ENCODE results near the gene CTDP1. TPM values are rescaled to one million over a fixed set of nuclear protein-coding genes. Genes with fewer than 3 reads are reported as not detected.

CTDP1 gene
- total RNA-seq, 1 donor from 2014 or later: 7.5 TPM

GRCh38 chr18:79785831-79786230, 106.2 kb downstream of the CTDP1 start:
- Histone ChIP-seq H3K4me3 (no peak overlapping the region), H3K27ac (replicated peaks) (no peak overlapping the region), H3K27me3 (ENCODE audit: low read depth) (peaks cover 85% of the 10 kb centered on the region), H3K4me1 (peaks cover 10% of the 10 kb centered on the region), H3K36me3 (no peaks in the 10 kb centered on the region), H3K9me3 (replicated peaks) (no peaks in the 10 kb centered on the region)
- intact Hi-C loops (cut with micrococcal nuclease): no loop called here
- TF ChIP-seq, protein P1, sequence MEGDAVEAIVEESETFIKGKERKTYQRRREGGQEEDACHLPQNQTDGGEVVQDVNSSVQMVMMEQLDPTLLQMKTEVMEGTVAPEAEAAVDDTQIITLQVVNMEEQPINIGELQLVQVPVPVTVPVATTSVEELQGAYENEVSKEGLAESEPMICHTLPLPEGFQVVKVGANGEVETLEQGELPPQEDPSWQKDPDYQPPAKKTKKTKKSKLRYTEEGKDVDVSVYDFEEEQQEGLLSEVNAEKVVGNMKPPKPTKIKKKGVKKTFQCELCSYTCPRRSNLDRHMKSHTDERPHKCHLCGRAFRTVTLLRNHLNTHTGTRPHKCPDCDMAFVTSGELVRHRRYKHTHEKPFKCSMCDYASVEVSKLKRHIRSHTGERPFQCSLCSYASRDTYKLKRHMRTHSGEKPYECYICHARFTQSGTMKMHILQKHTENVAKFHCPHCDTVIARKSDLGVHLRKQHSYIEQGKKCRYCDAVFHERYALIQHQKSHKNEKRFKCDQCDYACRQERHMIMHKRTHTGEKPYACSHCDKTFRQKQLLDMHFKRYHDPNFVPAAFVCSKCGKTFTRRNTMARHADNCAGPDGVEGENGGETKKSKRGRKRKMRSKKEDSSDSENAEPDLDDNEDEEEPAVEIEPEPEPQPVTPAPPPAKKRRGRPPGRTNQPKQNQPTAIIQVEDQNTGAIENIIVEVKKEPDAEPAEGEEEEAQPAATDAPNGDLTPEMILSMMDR (IDR thresholded peaks at IDR 0.05; ENCODE audit: borderline replicate concordance): no peak
- no peak for DNase-seq

GRCh38 chr18:79786304-79786703, 106.7 kb downstream of the CTDP1 start:
- Histone ChIP-seq H3K9me3 (replicated peaks) (no peaks in the 10 kb centered on the region), H3K27ac (replicated peaks) (no peak overlapping the region), H3K27me3 (ENCODE audit: low read depth) (peaks cover 90% of the 10 kb centered on the region), H3K4me3 (no peak overlapping the region), H3K4me1 (peaks cover 10% of the 10 kb centered on the region), H3K36me3 (no peaks in the 10 kb centered on the region)
- TF ChIP-seq, protein P1 (IDR thresholded peaks at IDR 0.05; ENCODE audit: borderline replicate concordance): no peak
- intact Hi-C loops (cut with micrococcal nuclease): no loop called here
- DNase-seq: no peak

GRCh38 chr18:79786786-79787526, 107.4 kb downstream of the CTDP1 start:
- Histone ChIP-seq H3K4me1 (peaks cover 11% of the 10 kb centered on the region), H3K27ac (replicated peaks) (no peak overlapping the region), H3K9me3 (replicated peaks) (no peaks in the 10 kb centered on the region), H3K27me3 (ENCODE audit: low read depth) (peaks cover 96% of the 10 kb centered on the region), H3K36me3 (no peaks in the 10 kb centered on the region), H3K4me3 (no peak overlapping the region)
- intact Hi-C loops (cut with micrococcal nuclease): no loop called here
- no peak for DNase-seq
- TF ChIP-seq, protein P1 (IDR thresholded peaks at IDR 0.05; ENCODE audit: borderline replicate concordance): no peak

DNA sequence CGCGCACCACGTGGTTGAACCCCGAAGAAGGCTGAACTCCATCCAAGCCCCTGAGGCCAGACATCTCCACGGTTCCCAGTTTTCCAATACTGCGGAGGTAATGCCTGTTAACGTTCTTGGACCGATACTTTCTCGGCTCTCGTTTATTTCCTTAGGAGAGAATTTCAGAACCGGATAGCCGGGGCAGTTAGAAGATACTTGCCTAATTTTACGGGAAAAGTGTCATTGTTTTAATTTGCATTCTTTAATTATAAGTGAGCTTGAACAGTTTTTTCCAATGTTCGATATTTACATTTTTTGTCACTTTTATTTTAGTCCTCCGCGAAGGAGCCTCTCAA, 107.9 kb downstream of the CTDP1 start:
- H3K4me3 ChIP-seq: peak overlapping the region; percentile 56
- intact Hi-C loops (cut with micrococcal nuclease): no loop called here
- DNase-seq: no peak
- H3K4me1 ChIP-seq: peaks cover 13% of the 10 kb centered on the region
- H3K36me3 ChIP-seq: no peaks in the 10 kb centered on the region
- H3K9me3 ChIP-seq (replicated peaks): no peaks in the 10 kb centered on the region
- peaks cover 98% of the 10 kb centered on the region for H3K27me3 ChIP-seq (ENCODE audit: low read depth)
- TF ChIP-seq, protein P1 (IDR thresholded peaks at IDR 0.05; ENCODE audit: borderline replicate concordance): no peak
- H3K27ac ChIP-seq (replicated peaks): no peak overlapping the region

DNA sequence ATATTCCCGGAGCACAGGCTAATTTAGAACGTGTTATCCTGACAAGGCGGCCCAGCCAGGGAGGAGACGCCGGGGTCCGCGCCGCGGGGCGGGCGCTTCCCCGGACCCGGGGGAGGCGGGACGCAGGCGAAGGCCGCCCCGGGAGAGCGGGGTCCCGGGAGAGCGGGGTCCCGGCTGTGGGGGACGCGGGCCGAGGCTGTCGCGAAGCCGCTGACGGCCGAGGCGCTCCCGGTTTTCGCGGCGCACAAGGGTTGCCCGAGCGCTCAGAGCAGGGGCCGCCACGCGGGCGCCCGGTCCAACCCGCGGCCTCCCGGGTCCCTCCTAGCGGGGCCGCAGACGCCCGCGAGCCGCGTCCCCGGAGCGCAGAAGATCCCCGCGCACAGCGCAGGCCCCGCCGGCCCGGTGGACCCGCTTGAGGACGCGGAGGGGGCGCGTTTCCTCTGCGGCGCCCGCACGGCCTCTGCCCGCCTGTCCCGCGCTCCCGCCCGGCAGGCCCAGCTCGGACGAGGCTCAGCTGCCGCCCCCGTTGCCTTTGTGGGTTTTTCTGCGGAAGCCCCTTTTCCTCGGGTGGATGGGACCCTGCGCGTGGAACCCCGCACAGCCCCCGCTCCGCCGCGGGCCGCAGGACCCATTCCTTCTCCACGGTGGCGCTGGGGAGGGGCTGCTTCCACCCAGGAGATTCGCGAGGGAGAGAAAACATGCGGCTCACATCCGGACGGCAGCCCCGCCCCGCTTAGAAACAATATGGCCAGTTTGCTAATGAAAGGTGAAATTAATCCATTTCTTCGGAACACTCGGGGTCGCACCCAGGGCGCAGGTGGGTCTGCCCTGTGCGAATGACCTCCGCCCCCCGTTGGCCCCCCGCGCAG, 108.5 kb downstream of the CTDP1 start:
- DNase-seq: no peak
- H3K36me3 ChIP-seq: no peaks in the 10 kb centered on the region
- H3K9me3 ChIP-seq (replicated peaks): no peaks in the 10 kb centered on the region
- intact Hi-C loops (cut with micrococcal nuclease): no loop called here
- H3K27ac ChIP-seq (replicated peaks): no peak overlapping the region
- peaks cover 98% of the 10 kb centered on the region for H3K27me3 ChIP-seq (ENCODE audit: low read depth)
- H3K4me1 ChIP-seq: peaks cover 13% of the 10 kb centered on the region
- TF ChIP-seq, protein P1 (IDR thresholded peaks at IDR 0.05; ENCODE audit: borderline replicate concordance): no peak
- peak overlapping the region; percentile 56 for H3K4me3 ChIP-seq
